GM19025 (cell line): Measurements from ENCODE around the gene SKP2.
"Not testable (repeated sequence)": the region's sequence is repeated elsewhere in the genome, so short reads cannot be mapped to it uniquely, and the experiment has no call there.

Experiments used
- ATAC-seq: cut with Tn5 transposase; IDR thresholded peaks from one replicate; pipeline ENCODE4 v1.9.1; 2021; ENCODE audit warnings: mild to moderate bottlenecking, low read depth, moderate library complexity; ENCODE audit not compliant: unreplicated experiment

SKP2 gene

GRCh38 chr5:36198281-36198680 lies 46.4 kb downstream of the SKP2 start:
- ATAC-seq: no peak

DNA sequence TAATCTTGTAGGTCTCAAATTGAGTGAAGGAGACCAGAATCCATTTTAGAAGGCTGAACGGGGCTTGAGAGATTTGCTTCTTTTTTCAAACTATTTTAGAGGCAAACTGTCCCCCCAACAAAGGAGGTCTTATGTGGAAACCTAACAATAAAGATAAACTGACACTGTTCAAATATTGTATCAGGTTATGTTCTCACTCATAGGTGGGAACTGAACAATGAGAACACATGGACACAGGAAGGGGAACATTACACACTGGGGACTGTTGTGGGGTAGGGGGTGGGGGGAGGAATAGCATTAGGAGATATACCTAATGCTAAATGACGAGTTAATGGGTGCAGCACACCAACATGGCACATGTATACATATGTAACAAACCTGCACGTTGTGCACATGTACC lies 46.9 kb downstream of the SKP2 start:
- ATAC-seq: not testable (repeated sequence)

- ATAC-seq: no peak
Measured at GRCh38 chr5:36199620-36200019, 47.7 kb downstream of the SKP2 start.

GRCh38 chr5:36200513-36200912 lies 48.6 kb downstream of the SKP2 start:
- ATAC-seq: no peak

GRCh38 chr5:36202521-36202961 lies 50.6 kb downstream of the SKP2 start:
- ATAC-seq: no peak

GRCh38 chr5:36205329-36205728 lies 53.4 kb downstream of the SKP2 start:
- no peak for ATAC-seq

- no peak for ATAC-seq
Measured at GRCh38 chr5:36206913-36207312, 55.0 kb downstream of the SKP2 start.

- no peak for ATAC-seq
Measured at GRCh38 chr5:36208786-36209185, 56.9 kb downstream of the SKP2 start.

DNA sequence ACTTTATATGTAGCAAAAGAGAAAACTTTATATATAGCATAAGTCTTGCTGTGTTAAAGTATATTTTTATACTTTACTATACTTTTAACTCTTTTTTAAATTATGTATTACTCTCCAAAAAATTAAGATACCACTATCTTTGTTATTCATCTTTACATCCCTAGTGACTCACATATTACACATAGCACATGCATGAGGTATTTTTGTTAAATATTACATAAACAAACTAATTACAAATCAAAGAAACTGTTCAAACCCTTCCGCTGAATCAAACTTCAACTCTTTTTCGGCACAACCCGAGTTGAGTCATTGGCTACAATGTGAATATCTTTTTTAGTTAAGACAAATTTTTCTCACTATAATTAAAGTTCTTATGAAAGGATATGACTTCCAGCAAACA lies 57.8 kb downstream of the SKP2 start:
- ATAC-seq: no peak

- no peak for ATAC-seq
Measured at GRCh38 chr5:36214436-36214835, 62.5 kb downstream of the SKP2 start.

DNA sequence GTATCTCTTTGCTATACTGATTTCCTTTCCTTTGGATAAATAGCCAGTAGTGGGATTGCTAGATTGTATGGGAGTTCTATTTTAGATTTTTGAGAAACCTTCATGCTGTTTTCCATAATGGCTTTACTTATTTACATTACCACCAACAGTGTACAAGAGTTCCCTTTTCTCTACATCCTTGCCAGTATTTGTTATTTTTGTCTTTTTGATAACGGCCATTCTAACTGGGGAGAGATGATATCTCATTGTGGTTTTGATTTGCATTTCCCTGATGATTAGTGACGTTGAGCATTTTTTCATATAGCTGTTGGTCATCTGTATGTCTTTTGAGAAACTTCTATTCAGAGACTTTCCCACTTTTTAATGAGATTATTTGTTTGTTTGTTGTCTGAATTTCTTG lies 64.0 kb downstream of the SKP2 start:
- ATAC-seq: no peak

- no peak for ATAC-seq
Measured at GRCh38 chr5:36217567-36217966, 65.7 kb downstream of the SKP2 start.

- ATAC-seq: no peak
Measured at GRCh38 chr5:36217988-36218387, 66.1 kb downstream of the SKP2 start.

DNA sequence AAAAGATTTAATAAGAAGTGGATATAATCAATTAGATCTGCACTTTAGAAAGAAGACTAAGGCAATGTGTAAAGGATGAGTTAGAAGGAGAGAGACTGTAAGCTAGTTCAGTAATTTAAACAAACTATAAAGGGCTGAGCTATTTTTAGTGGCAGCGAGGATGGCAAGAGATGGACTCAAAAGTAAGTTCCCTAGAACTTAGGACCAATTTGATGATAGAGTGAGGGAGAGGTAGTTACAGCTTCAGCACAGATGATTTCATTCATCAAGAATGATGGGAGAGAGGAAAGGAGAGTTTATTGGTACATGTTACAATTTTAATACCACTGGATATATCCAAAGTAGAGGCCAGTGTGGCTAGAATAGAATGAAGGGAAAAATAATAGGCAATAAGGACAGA lies 70.7 kb downstream of the SKP2 start:
- no peak for ATAC-seq

DNA sequence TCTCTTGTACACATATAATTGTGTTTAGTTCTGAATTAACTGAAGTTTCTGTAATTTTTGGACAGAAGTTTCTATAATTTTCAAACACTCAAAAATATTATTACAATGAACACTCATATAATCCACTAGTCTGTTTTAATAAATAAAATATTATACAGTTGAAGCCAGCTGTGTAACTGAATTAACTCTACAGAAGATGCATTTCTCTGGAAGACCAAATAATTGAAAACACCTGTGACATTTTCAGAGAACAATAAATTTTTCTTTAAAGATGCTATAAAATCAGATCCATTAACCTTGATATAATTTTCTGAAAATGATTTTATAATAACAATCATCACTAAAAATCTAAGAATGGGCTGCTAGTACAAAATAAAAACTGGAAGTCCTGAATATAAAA lies 75.1 kb downstream of the SKP2 start:
- no peak for ATAC-seq

DNA sequence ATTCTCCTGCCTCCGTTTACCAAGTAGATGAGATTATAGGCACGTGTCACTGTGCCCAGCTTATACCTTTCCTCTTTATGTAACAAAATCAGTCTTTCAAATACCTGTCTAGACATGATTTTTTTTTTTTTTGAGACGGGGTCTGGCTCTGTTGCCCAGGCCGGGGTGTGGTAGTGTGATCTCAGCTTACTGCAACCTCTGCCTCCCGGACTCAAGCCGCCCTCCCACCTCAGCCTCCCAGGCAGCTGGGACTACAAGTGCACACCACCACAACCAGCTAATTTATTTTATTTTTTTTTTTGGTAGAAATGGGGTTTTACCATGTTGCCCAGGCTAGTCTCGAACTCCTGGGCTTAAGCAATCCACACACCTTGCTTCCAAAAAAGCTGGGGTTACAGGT lies 76.6 kb downstream of the SKP2 start:
- no peak for ATAC-seq

DNA sequence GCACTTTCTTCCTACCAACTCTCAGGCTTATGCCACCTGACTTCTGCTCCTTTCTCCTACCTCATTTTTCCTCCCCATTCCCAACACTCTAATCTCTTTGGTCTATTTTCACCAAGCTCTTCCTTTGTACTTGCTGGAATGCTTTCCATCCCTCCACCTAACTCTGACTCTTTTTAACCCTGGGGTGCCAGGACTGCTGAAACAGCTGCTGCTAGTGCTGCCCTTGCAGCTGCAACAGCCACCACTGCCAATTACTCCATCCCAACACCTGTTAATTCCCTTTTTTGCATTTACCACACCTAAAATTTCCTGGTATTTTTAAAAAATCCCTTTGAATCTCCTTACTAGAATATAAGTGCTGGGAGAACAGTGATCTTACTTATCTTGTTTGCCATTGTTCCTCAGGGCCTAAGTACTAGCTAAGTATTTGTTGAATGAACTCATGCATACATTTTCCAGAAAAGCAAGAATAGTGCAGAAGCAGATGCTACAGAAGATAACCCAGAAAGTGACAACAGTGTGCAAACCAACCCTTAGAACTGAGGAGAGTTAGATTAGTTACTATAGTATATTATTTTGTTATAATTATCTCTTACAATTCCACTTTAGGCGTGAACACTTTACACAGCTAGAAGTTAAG lies 78.4 kb downstream of the SKP2 start:
- no peak for ATAC-seq

DNA sequence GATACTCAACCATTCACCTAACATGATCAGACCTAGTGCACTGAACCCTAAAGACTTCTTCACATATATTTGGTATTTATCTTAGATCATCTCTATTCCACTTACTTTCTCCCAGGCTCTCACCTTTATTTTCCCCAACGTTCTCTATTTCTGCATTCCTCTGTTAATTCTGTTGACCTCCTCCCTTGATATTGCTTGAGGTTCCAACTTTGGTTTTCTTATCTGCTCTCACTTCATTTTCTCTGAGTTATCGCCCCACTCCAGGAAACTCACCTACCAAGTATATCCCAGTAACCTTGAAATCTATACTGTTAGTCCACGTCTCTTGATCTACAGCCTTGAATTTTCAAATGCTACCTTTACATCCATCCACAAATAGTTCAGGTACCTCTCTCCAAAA lies 80.6 kb downstream of the SKP2 start:
- no peak for ATAC-seq
